SK-MEL-5 (cell line): ENCODE measurements around the gene TBC1D4. TPM values are rescaled to one million over a fixed set of nuclear protein-coding genes. Genes with fewer than 3 reads are reported as not detected.
"Not testable (repeated sequence)": the region's sequence is repeated elsewhere in the genome, so short reads cannot be mapped to it uniquely, and the experiment has no call there.

ENCODE experiments used
- DNase-seq: peaks from one replicate; pipeline ENCODE4 v3.0.0-alpha.2; 2016; ENCODE audit warnings: low read depth, low spot score
- in situ Hi-C: cut with HindIII; loops from 2 replicates; pipeline ENCODE4 v1.10.0; 2016; ENCODE audit warnings: low sequenced_read_pairs, high pct_unique_total_duplicates, low pct_unique_long_range_greater_than_20kb
- total RNA-seq: library from RNA; depleted of rRNA; stranded (reverse); fragments of >200 nt; shearing (Covaris generic); gene quantifications from 2 replicates; pipeline ENCODE4 v1.2.3, GENCODE V29; 2014

Gene TBC1D4
- total RNA-seq, 1 experiment from 2014 or later: 36.9 TPM

GRCh38 chr13:75362026-75362425 is 119.9 kb downstream of the TBC1D4 start:
- in situ Hi-C loops: no loop called here
- DNase-seq: no peak

GRCh38 chr13:75360170-75360569 is 121.8 kb downstream of the TBC1D4 start:
- DNase-seq: no peak
- in situ Hi-C loops: no loop called here

- peak; percentile 38 for DNase-seq
- in situ Hi-C loops: no loop called here
Observed at GRCh38 chr13:75359266-75359665, 122.7 kb downstream of the TBC1D4 start.

GRCh38 chr13:75357576-75358289 is 124.2 kb downstream of the TBC1D4 start:
- in situ Hi-C loops: no loop called here
- DNase-seq: peak; percentile 93

- DNase-seq: no peak
- in situ Hi-C loops: no loop called here
Observed at GRCh38 chr13:75356421-75356820, 125.5 kb downstream of the TBC1D4 start.

- in situ Hi-C loops: no loop called here
Observed at GRCh38 chr13:75355609-75356008, 126.4 kb downstream of the TBC1D4 start.

GRCh38 chr13:75353781-75354193 is 128.2 kb downstream of the TBC1D4 start:
- no peak for DNase-seq
- in situ Hi-C loops: no loop called here

More at GRCh38 chr13:75355609-75356008, 126.4 kb downstream of the TBC1D4 start:
- no peak for DNase-seq

- no peak for DNase-seq
- in situ Hi-C loops: no loop called here
Observed at GRCh38 chr13:75352641-75353327, 129.2 kb downstream of the TBC1D4 start.

GRCh38 chr13:75351538-75351937 is 130.4 kb downstream of the TBC1D4 start:
- in situ Hi-C loops, DNase-seq: not testable (repeated sequence)

- in situ Hi-C loops: no loop called here
- DNase-seq: no peak
Observed at GRCh38 chr13:75347925-75348324, 134.0 kb downstream of the TBC1D4 start.

GRCh38 chr13:75347457-75347856 is 134.5 kb downstream of the TBC1D4 start:
- in situ Hi-C loops: no loop called here
- DNase-seq: no peak

- DNase-seq: no peak
- in situ Hi-C loops: no loop called here
Observed at GRCh38 chr13:75345193-75345592, 136.8 kb downstream of the TBC1D4 start.

GRCh38 chr13:75341028-75341427 is 140.9 kb downstream of the TBC1D4 start:
- in situ Hi-C loops: no loop called here
- no peak for DNase-seq

- no peak for DNase-seq
- in situ Hi-C loops: no loop called here
Observed at GRCh38 chr13:75339635-75340374, 142.2 kb downstream of the TBC1D4 start.

GRCh38 chr13:75334634-75335447 is 147.1 kb downstream of the TBC1D4 start:
- no peak for DNase-seq
- in situ Hi-C loops: no loop called here

GRCh38 chr13:75333103-75333502 is 148.9 kb downstream of the TBC1D4 start:
- DNase-seq: no peak
- in situ Hi-C loops: no loop called here

GRCh38 chr13:75331792-75332349 is 150.1 kb downstream of the TBC1D4 start:
- DNase-seq: no peak
- in situ Hi-C loops: no loop called here
